Neural cell (in vitro differentiated cells): ENCODE measurements around the gene FGF14. TPM values are rescaled to one million over a fixed set of nuclear protein-coding genes. Genes with fewer than 3 reads are reported as not detected.

ENCODE experiments used
- H2AFZ ChIP-seq: fragments of 200-600, 300-800 bp; sonication (generic), shearing (Covaris generic); 2 replicates; pipeline ENCODE4 v1.6.0; 2014; ENCODE audit warnings: low read depth, mild to moderate bottlenecking, antibody characterized with exemption, low read length, moderate library complexity
- H3F3A ChIP-seq: fragments of 200-600 bp; shearing (Covaris generic); 2 replicates; pipeline ENCODE4 v1.6.1; 2016; ENCODE audit warnings: mild to moderate bottlenecking, moderate library complexity, mixed read lengths, antibody characterized with exemption, low read length; ENCODE audit not compliant: insufficient read depth, poor library complexity, severe bottlenecking
- H3K27ac ChIP-seq: fragments of 200-600, 300-800 bp; sonication (generic), shearing (Covaris generic); 2 replicates; pipeline ENCODE4 v1.5.1; 2014; ENCODE audit warnings: mild to moderate bottlenecking, low read length, moderate library complexity
- H3K27me3 ChIP-seq: fragments of 300-800, 200-600 bp; sonication (generic), shearing (Covaris generic); 2 replicates; pipeline ENCODE4 v1.6.0; 2014; ENCODE audit warnings: mild to moderate bottlenecking, low read depth, low read length, moderate library complexity; ENCODE audit not compliant: insufficient read depth
- H3K36me3 ChIP-seq: fragments of 300-800, 200-600 bp; sonication (generic), shearing (Covaris generic); 2 replicates; pipeline ENCODE4 v1.5.1; 2014; ENCODE audit warnings: mild to moderate bottlenecking, antibody characterized with exemption, low read length, moderate library complexity; ENCODE audit not compliant: insufficient read depth
- H3K4me2 ChIP-seq: fragments of 300-800, 200-600 bp; sonication (generic), shearing (Covaris generic); 2 replicates; pipeline ENCODE4 v1.6.0; 2014; ENCODE audit warnings: mild to moderate bottlenecking, low read length
- H3K4me3 ChIP-seq: fragments of 300-800, 200-600 bp; sonication (generic), shearing (Covaris generic); 2 replicates; pipeline ENCODE4 v1.5.1; 2014; ENCODE audit warnings: mild to moderate bottlenecking, low read length, moderate library complexity
- H3K79me2 ChIP-seq: fragments of 200-600 bp; shearing (Covaris generic); replicated peaks from 2 replicates; pipeline ENCODE4 v1.6.0; 2014; ENCODE audit warnings: mild to moderate bottlenecking, low read length, moderate library complexity; ENCODE audit not compliant: insufficient read depth
- H3K9ac ChIP-seq: fragments of 300-800, 200-600 bp; sonication (generic), shearing (Covaris generic); 2 replicates; pipeline ENCODE4 v1.6.1; 2016; ENCODE audit warnings: mild to moderate bottlenecking, low read length, mixed read lengths
- H3K9me2 ChIP-seq: fragments of 200-600 bp; shearing (Covaris generic); 2 replicates; pipeline ENCODE4 v1.6.1; 2016; ENCODE audit warnings: mild to moderate bottlenecking, low read length, mixed read lengths; ENCODE audit not compliant: insufficient read depth
- H3K9me3 ChIP-seq: fragments of 200-600, 300-800 bp; sonication (generic), shearing (Covaris generic); 2 replicates; pipeline ENCODE4 v1.6.1; 2016; ENCODE audit warnings: mild to moderate bottlenecking, mixed run types, low read length, moderate library complexity, mixed read lengths
- H4K20me1 ChIP-seq: fragments of 200-600 bp; shearing (Covaris generic); 2 replicates; pipeline ENCODE4 v1.6.1; 2016; ENCODE audit warnings: mild to moderate bottlenecking, mixed run types; ENCODE audit not compliant: insufficient read depth
- EP300 ChIP-seq: fragments of 450-650 bp; conservative IDR thresholded peaks from 2 replicates; pipeline ENCODE4 v1.6.1; 2014; ENCODE audit warnings: antibody characterized with exemption, mild to moderate bottlenecking, moderate library complexity; ENCODE audit not compliant: poor library complexity, severe bottlenecking
- EZH2 ChIP-seq: fragments of 200-600, 300-800 bp; shearing (Covaris generic), sonication (generic); IDR thresholded peaks from 2 replicates; pipeline ENCODE4 v1.6.1; 2014; ENCODE audit warnings: antibody characterized with exemption, low read length, borderline replicate concordance, mild to moderate bottlenecking; ENCODE audit not compliant: insufficient read depth, poor library complexity, severe bottlenecking
- MXI1 ChIP-seq: fragments of 450-650 bp; conservative IDR thresholded peaks from 2 replicates; pipeline ENCODE4 v1.6.1; 2014; ENCODE audit warnings: antibody characterized with exemption, mild to moderate bottlenecking; ENCODE audit not compliant: poor library complexity, severe bottlenecking
- POLR2AphosphoS5 ChIP-seq: IDR thresholded peaks from 2 replicates; pipeline ENCODE4 v1.6.1; 2012
- RAD21 ChIP-seq: fragments of 450-650 bp; conservative IDR thresholded peaks from 2 replicates; pipeline ENCODE4 v1.6.1; 2014; ENCODE audit warnings: antibody characterized with exemption, mild to moderate bottlenecking, moderate library complexity
- SMC3 ChIP-seq: fragments of 450-650 bp; conservative IDR thresholded peaks from 2 replicates; pipeline ENCODE4 v1.6.1; 2014; ENCODE audit warnings: antibody characterized with exemption, mild to moderate bottlenecking, moderate library complexity; ENCODE audit not compliant: poor library complexity
- TAF1 ChIP-seq: IDR thresholded peaks from 2 replicates; pipeline ENCODE4 v1.6.1; 2012; ENCODE audit warnings: low read depth
- polyA plus RNA-seq: library from polyadenylated mRNA; depleted of rRNA; stranded (reverse); fragments of >200 nt; gene quantifications from 2 replicates; pipeline ENCODE4 v1.2.3, GENCODE V29; 2014
- TF ChIP-seq, protein P1 (sequence below): IDR thresholded peaks from 2 replicates; pipeline ENCODE4 v1.6.1; 2012; ENCODE audit warnings: borderline replicate concordance
- TF ChIP-seq, protein P2 (sequence below): fragments of 450-650 bp; IDR thresholded peaks from 2 replicates; pipeline ENCODE4 v1.5.1; 2014; ENCODE audit warnings: antibody characterized with exemption, mild to moderate bottlenecking, moderate library complexity; ENCODE audit not compliant: poor library complexity, severe bottlenecking

Gene FGF14
- polyA plus RNA-seq, 1 donor from 2014 or later: 36.4 TPM

DNA sequence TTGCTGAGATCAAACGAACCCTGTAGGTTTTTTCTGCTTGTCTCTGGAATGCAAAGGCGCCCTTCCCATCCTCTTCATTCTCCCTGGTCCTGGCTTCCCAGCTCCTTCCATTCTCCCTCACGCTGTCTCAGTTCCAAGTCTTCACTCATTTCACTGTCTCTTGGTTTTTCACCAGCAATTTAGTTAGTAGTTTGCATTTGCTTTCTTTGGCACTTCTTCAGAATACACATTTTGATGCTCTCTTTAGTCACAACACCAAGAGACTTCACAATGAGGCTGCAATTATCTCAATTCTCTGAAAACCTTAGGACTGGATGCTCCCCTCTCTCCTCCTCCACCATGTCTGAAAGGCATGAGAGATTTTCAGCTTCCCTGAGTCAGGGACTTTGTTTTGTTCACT is 470.7 kb downstream of the FGF14 start:
- H3K27me3 ChIP-seq: no peaks in the 10 kb centered on the region
- H3F3A ChIP-seq: no peaks in the 10 kb centered on the region
- H2AFZ ChIP-seq: no peak overlapping the region
- H3K4me3 ChIP-seq: no peak overlapping the region
- no peaks in the 10 kb centered on the region for H3K9me2 ChIP-seq
- H3K4me2 ChIP-seq: no peak overlapping the region
- no peak overlapping the region for H3K27ac ChIP-seq
- H3K79me2 ChIP-seq: no peaks in the 10 kb centered on the region
- TF ChIP-seq RAD21 (no peak), SMC3 (no peak), EZH2 (no peak), POLR2AphosphoS5 (no peak), EP300 (no peak), MXI1 (no peak), TAF1 (no peak)
- TF ChIP-seq, protein P1, sequence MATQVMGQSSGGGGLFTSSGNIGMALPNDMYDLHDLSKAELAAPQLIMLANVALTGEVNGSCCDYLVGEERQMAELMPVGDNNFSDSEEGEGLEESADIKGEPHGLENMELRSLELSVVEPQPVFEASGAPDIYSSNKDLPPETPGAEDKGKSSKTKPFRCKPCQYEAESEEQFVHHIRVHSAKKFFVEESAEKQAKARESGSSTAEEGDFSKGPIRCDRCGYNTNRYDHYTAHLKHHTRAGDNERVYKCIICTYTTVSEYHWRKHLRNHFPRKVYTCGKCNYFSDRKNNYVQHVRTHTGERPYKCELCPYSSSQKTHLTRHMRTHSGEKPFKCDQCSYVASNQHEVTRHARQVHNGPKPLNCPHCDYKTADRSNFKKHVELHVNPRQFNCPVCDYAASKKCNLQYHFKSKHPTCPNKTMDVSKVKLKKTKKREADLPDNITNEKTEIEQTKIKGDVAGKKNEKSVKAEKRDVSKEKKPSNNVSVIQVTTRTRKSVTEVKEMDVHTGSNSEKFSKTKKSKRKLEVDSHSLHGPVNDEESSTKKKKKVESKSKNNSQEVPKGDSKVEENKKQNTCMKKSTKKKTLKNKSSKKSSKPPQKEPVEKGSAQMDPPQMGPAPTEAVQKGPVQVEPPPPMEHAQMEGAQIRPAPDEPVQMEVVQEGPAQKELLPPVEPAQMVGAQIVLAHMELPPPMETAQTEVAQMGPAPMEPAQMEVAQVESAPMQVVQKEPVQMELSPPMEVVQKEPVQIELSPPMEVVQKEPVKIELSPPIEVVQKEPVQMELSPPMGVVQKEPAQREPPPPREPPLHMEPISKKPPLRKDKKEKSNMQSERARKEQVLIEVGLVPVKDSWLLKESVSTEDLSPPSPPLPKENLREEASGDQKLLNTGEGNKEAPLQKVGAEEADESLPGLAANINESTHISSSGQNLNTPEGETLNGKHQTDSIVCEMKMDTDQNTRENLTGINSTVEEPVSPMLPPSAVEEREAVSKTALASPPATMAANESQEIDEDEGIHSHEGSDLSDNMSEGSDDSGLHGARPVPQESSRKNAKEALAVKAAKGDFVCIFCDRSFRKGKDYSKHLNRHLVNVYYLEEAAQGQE: no peak
- TF ChIP-seq, protein P2, sequence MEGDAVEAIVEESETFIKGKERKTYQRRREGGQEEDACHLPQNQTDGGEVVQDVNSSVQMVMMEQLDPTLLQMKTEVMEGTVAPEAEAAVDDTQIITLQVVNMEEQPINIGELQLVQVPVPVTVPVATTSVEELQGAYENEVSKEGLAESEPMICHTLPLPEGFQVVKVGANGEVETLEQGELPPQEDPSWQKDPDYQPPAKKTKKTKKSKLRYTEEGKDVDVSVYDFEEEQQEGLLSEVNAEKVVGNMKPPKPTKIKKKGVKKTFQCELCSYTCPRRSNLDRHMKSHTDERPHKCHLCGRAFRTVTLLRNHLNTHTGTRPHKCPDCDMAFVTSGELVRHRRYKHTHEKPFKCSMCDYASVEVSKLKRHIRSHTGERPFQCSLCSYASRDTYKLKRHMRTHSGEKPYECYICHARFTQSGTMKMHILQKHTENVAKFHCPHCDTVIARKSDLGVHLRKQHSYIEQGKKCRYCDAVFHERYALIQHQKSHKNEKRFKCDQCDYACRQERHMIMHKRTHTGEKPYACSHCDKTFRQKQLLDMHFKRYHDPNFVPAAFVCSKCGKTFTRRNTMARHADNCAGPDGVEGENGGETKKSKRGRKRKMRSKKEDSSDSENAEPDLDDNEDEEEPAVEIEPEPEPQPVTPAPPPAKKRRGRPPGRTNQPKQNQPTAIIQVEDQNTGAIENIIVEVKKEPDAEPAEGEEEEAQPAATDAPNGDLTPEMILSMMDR: no peak
- H4K20me1 ChIP-seq: no peaks in the 10 kb centered on the region
- no peak overlapping the region for H3K9ac ChIP-seq
- H3K9me3 ChIP-seq: no peaks in the 10 kb centered on the region
- no peaks in the 10 kb centered on the region for H3K36me3 ChIP-seq

DNA sequence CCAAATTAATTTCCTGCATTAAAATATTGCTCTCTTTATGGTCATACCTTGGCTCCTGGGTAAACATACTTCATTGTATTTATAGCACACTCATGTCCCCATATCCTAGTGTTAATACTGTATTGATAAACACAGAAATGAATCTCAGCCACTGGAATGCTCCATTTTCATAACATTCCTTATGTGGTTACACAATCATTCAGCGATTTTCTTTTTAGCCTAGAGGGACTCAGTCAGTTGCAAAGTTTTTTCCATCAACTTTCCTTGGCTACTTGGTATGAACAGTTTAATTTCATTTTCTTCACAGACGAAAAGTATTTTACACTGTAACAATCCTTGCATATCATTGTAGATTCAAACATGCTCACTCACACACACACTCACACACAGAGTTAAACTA is 471.5 kb downstream of the FGF14 start:
- Histone ChIP-seq H2AFZ (no peak overlapping the region), H3K4me3 (no peak overlapping the region), H3K4me2 (no peak overlapping the region), H3K36me3 (no peaks in the 10 kb centered on the region), H3K27me3 (no peaks in the 10 kb centered on the region), H3K9me3 (no peaks in the 10 kb centered on the region), H3K79me2 (no peaks in the 10 kb centered on the region), H3K9me2 (no peaks in the 10 kb centered on the region), H3F3A (no peaks in the 10 kb centered on the region), H3K27ac (no peak overlapping the region), H3K9ac (no peak overlapping the region), H4K20me1 (no peaks in the 10 kb centered on the region)
- no peak for TF ChIP-seq EZH2
- no peak for TF ChIP-seq TAF1
- no peak for TF ChIP-seq EP300
- TF ChIP-seq SMC3: no peak
- TF ChIP-seq RAD21: no peak
- TF ChIP-seq, protein P1: no peak
- TF ChIP-seq POLR2AphosphoS5: no peak
- TF ChIP-seq MXI1: no peak
- TF ChIP-seq, protein P2: no peak
